ENCODE measurements around the gene ANKS1A.
"Not testable (repeated sequence)": the region's sequence is repeated elsewhere in the genome, so short reads cannot be mapped to it uniquely, and the experiment has no call there.

The ANKS1A gene

GRCh38 chr6:34964564-34964963 lies 75.5 kb downstream of the ANKS1A start:
- DNase-seq: no peak

GRCh38 chr6:34967461-34967860 lies 78.4 kb downstream of the ANKS1A start:
- DNase-seq: no peak

GRCh38 chr6:34969662-34970265 lies 80.7 kb downstream of the ANKS1A start:
- no peak for DNase-seq

GRCh38 chr6:34970488-34970887 lies 81.4 kb downstream of the ANKS1A start:
- DNase-seq: no peak

- DNase-seq: no peak
Measured at GRCh38 chr6:34970957-34971356, 81.9 kb downstream of the ANKS1A start.

GRCh38 chr6:34973547-34974248 lies 84.6 kb downstream of the ANKS1A start:
- no peak for DNase-seq

- DNase-seq: no peak
Measured at GRCh38 chr6:34974249-34974642, 85.2 kb downstream of the ANKS1A start.

- no peak for DNase-seq
Measured at GRCh38 chr6:34976239-34976638, 87.2 kb downstream of the ANKS1A start.

GRCh38 chr6:34979218-34979617 lies 90.2 kb downstream of the ANKS1A start:
- DNase-seq: no peak

- DNase-seq: no peak
Measured at GRCh38 chr6:34979994-34980393, 90.9 kb downstream of the ANKS1A start.

- no peak for DNase-seq
Measured at GRCh38 chr6:34981366-34981765, 92.3 kb downstream of the ANKS1A start.

- DNase-seq: no peak
Measured at GRCh38 chr6:34981951-34982350, 92.9 kb downstream of the ANKS1A start.

- no peak for DNase-seq
Measured at GRCh38 chr6:34982424-34982852, 93.4 kb downstream of the ANKS1A start.

- no peak for DNase-seq
Measured at GRCh38 chr6:34984416-34984815, 95.4 kb downstream of the ANKS1A start.

- DNase-seq: no peak
Measured at GRCh38 chr6:34985236-34985635, 96.2 kb downstream of the ANKS1A start.

- DNase-seq: peak; percentile 28
Measured at GRCh38 chr6:34986845-34987246, 97.8 kb downstream of the ANKS1A start.

GRCh38 chr6:34987506-34987905 lies 98.5 kb downstream of the ANKS1A start:
- DNase-seq: no peak

GRCh38 chr6:34990971-34991560 lies 102.0 kb downstream of the ANKS1A start:
- no peak for DNase-seq

- DNase-seq: no peak
Measured at GRCh38 chr6:34992376-34992775, 103.3 kb downstream of the ANKS1A start.

- DNase-seq: no peak
Measured at GRCh38 chr6:34993213-34993612, 104.2 kb downstream of the ANKS1A start.

GRCh38 chr6:34994693-34995092 lies 105.6 kb downstream of the ANKS1A start:
- no peak for DNase-seq

- not testable (repeated sequence) for DNase-seq
Measured at GRCh38 chr6:34998417-34998816, 109.4 kb downstream of the ANKS1A start.

GRCh38 chr6:34999153-34999552 lies 110.1 kb downstream of the ANKS1A start:
- DNase-seq: not testable (repeated sequence)

GRCh38 chr6:34999962-35000361 lies 110.9 kb downstream of the ANKS1A start:
- DNase-seq: not testable (repeated sequence)
